ENCODE measurements around the gene DACH2.
"Not testable (repeated sequence)": the region's sequence is repeated elsewhere in the genome, so short reads cannot be mapped to it uniquely, and the experiment has no call there.

Gene DACH2

DNA sequence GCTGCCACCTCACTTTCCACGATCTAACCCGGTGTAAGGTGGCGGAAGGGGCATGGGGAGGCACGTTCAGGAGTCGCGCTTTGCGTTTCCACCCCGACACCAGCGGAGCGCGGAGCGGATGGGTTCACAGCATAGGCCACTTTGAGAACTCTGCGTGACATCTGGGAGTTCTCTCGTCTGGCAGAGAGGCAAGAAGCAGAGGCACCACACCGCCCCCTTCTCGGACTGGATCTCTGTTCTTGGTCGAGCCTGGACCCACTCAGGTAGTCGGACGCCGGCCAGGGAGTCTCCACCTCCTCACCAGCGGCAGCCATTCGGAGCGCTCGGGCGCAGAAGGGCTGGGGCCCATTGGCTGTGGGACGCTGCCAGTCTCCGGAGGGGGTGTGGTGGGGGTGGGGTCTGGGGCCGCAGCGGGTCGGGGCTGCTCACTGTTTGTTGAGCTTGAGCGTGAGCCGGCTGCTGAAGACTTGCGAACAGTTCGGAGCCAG lies at the start of gene DACH2:
Gene DACH2 (plus strand): TSS at position 428 of the 488 bp plus-strand sequence.
- in situ Hi-C loops (cut with MboI; ENCODE audit: low sequenced_read_pairs), result no loop called here

DNA sequence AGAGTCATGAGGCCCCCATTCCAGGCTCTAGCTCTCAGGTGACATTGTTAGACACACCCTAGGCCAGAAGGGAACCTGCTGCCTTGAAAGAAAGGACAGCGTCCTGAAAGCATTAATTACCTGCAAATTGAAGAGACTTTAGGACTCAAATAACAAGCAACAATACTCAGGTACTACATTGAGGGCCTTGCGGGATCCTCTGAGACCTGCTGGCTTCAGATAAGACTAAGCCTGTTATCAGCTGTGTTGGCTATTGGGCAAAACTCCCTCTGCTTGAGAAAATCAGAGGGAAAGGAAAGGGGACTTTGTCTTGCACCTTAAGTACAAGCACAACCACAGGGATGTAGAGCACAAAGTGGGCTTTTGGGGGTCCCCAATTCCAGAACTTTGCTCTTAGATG lies 45.9 kb upstream of the DACH2 start:
- in situ Hi-C loops (cut with MboI; ENCODE audit: low sequenced_read_pairs), result no loop called here

DNA sequence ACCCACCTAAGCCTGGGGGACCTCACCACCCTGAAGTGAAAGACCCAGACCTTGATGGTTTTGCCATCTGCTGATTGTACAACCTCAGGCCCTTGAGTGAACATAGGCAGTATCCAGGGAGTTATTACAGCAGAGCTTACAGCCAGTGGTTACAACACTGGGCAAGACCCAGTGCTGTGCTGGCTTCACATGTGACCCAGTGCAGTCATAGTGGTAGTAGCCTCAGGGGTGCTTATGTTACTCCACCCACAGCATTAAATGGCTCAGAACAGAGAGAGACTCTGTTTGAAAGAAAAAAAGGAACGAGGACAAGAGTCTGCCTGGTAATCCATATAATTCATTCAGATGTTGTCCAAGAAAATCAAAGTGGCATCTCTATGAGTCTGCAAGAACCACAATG lies 45.2 kb upstream of the DACH2 start:
- in situ Hi-C loops (cut with MboI; ENCODE audit: low sequenced_read_pairs), result no loop called here

DNA sequence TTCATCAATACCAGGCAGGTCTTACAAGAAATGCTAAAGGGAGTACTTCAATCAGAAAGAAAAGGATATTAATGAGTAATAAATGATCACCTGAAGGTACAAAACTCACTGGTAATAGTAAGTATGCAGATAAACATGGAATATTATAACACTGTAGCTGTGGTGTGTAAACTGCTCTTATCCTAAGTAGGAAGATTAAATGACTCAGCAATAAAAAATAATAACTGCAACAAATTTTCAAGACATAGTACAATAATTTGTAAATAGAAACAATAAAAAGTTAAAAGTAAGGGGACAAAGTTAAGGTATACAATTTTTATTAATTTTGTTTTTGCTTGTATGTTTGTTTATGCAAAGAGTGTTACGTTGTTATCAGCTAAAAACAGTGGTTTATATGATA lies 43.7 kb upstream of the DACH2 start:
- in situ Hi-C loops (cut with MboI; ENCODE audit: low sequenced_read_pairs), result no loop called here

DNA sequence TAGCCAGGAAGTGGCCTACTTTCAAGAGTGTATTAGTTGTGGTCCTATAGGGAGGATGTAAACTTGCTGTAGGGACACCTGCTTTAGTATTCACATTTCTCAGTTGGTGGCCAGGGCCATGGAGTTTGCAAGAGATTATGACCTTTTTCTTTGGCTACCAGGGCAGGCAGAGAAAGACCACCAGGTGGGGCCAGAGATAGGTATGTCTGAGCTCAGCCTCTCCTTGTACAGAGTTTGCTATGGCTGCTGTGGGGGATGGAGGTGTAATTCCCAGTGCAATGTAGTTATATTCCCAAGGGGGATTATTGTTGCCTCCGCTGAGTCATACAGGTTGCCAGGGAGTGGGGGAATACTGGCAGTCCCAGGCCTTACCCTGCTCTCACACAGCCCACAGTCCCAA lies 26.3 kb upstream of the DACH2 start:
- in situ Hi-C loops (cut with MboI; ENCODE audit: low sequenced_read_pairs), result no loop called here

DNA sequence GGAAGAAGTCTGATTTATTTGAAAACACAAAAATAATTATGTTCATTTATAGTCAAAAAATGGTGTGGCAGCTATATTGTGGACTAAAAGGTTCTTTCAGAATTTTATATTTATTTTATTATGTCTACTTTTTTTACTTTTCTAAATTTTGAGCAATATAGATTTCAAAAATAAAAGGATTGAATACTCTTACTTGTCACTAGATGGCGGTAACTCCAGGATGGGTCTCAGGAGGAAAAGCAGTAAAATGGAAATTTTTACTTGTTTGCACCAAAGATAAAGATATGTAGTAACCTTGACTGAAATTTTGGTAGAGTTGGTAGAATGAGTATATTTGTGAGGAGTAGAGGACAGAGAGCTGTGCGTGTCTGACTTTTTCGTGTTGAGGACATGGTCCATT lies 14.5 kb upstream of the DACH2 start:
- in situ Hi-C loops (cut with MboI; ENCODE audit: low sequenced_read_pairs), result no loop called here

DNA sequence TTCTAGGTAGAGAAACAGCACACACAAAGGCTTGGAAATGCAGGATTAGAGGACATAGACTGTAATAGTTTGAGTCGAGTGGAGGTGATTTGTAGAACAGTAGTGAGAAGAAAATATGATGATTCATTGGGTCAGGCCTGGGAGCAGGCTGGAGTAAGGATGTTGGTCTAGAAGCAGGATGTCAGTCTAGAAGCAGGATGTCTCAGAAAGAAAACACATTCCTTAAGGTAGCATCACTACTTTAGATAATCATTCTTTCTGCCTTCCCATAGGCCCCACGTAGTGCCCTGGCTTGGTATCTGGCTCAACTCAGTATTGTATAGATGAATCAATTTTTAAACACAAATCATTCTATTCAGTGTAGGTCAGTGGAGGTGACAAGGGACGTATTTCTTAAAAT lies 11.2 kb upstream of the DACH2 start:
- in situ Hi-C loops (cut with MboI; ENCODE audit: low sequenced_read_pairs), result no loop called here

DNA sequence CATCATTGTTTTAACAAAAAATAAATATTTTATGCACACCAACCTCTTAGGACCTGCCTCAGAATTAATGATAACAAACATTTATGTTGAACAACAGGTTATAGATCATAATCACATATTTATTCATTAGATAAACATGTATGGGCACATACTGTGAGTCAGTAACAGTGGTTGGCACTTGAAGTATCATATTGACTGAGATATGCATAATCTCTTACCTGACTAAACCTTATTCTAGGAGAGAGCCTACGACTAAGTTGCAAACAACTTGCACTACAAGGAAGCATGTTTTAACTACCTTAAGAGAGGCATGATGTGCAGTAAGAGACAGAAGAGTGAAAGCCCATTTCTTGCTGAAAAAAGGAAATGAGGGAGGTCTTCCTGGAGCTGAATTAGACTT lies 6.5 kb upstream of the DACH2 start:
- in situ Hi-C loops (cut with MboI; ENCODE audit: low sequenced_read_pairs), result no loop called here

DNA sequence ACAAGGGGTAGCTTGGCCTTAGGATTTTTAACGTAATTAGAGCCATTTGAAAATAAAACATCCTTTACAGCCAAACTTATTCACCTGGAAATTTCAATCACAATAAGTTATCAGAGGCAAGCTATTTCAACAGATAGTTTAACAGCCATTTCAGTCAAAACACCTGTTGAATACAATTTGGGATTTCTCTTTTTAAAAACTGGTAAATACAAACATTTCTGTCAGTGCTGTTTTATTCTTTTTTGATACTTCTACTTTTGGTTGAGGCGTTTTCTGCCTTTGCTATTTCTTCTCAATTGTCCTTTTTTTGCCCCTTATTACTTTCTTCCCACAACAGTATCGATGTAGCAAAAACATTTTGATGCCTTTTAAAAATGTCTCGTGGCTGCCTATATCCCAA lies 2.1 kb upstream of the DACH2 start:
- in situ Hi-C loops (cut with MboI; ENCODE audit: low sequenced_read_pairs), result no loop called here

DNA sequence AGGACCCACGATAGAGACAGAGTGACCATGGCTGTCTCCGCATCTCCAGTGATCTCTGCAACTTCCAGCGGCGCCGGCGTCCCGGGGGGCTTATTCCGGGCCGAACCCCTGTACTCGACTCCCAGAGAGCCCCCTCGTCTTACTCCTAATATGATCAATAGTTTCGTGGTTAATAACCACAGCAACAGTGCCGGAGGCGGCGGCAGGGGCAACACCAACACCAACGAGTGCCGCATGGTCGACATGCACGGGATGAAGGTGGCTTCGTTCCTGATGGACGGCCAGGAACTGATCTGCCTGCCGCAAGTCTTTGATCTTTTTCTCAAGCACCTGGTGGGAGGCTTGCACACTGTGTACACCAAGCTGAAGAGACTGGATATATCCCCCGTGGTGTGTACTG lies 343 bp downstream of the DACH2 start:
- in situ Hi-C loops (cut with MboI; ENCODE audit: low sequenced_read_pairs), result no loop called here

DNA sequence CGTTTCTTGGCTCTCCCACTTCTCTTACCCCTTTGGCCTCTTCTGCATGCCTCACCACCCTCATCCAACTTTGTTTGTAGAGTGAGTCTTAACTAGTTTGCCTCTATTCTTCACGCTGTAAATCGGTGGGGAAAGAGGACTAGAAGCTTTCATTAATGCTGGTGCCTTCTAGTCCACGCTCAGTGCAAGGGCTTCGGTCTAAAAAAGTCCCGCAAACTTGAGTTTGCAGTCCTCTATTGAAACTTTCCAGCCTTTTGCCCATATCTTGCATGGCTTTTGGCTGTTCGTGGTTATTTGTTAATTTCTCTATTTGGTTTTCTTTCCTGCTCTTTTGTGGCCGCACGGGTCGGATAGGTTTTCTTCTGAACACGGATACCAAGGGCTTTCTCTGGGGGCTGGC lies 868 bp downstream of the DACH2 start:
- in situ Hi-C loops (cut with MboI; ENCODE audit: low sequenced_read_pairs), result no loop called here

DNA sequence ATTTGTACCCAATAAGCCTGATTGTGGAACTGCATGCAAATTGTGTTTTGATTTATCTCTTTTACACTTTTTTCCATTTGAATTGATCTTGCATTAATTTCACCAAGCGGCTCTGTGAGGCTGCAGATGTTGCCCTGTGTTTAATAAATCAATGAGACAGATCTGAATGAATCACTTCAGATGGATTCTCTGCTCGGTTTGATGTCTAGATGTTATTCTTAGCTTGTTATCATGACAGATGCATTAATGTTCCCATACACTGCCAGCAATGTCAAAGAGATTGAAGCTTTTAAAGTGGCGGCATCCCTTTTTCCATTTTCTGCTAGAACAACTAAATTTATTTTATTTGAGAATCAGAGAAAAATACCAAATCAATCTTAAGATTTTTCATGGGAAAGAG lies 6.3 kb downstream of the DACH2 start:
- in situ Hi-C loops (cut with MboI; ENCODE audit: low sequenced_read_pairs), result no loop called here

DNA sequence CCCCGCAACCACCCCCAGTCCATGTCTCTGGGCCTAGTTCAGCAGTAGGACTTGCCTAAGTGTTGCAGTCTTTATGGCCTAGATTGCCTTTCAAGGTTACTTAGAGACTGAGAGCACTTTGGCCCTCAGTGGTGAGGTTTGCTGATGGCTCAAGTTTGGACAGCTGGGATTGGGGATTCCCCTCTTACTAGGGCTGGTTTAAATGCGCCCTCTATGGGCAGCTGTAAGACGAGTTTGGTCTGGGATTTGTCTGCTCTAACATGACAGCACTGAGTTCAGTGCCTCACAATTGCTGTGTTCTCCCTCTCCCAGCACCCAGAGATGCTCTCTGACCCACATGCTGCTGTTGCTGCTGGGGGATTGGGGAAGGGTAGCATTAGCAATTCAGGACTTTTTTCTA lies 23.1 kb downstream of the DACH2 start:
- in situ Hi-C loops (cut with MboI; ENCODE audit: low sequenced_read_pairs), result no loop called here

DNA sequence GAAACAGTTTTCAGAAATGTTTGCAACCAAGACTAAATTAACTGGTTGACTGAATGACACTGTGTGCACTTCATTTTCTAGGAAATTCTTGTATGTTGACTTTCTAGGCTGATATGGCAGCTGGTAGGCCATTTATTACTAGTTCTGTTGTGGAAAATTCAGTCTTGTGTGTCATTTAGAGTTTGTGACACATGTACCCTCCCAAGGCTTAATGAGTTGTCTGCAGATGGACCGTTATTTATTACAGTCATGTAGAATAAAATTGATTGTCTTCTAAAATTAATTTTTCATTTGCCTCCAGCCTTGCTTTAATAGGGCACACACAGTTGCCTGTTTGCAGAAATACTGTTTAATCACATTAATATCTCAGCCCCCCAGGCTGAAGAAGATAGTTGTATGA lies 30.7 kb downstream of the DACH2 start:
- in situ Hi-C loops (cut with MboI; ENCODE audit: low sequenced_read_pairs), result no loop called here

DNA sequence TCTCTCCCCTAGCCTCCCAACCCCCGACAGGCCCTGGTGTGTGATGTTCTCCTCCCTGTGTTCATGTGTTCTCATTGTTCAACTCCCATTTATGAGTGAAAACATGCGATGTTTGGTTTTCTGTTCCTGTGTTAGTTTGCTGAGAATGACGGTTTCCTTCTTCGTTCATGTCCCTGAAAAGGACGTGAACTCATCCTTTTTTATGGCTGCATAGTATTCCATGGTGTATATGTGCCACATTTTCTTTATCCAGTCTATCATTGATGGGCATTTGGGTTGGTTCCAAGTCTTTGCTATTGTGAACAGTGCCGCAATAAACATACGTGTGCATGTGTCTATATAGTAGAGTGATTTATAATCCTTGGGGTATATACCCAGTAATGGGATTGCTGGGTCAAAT lies 33.1 kb downstream of the DACH2 start:
- in situ Hi-C loops (cut with MboI; ENCODE audit: low sequenced_read_pairs), result not testable (repeated sequence)

DNA sequence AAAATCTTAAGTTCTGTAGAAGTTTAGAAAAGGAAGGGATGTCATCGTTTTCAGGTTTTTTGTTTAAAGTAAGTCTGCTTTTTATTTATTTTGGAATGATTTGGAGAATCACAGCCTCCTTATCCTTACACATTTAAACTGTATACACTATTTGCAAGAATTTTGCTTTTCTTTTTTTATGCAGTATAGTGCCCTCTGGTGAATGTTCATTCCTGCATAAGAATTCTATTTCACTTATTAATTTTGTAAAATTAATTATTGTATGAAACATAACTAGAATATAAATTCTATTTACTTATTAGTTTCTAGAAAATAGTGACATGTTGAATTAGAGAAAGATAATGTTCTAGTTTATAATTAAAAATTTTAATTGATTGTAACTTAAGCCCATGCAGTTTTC lies 44.6 kb downstream of the DACH2 start:
- in situ Hi-C loops (cut with MboI; ENCODE audit: low sequenced_read_pairs), result no loop called here

DNA sequence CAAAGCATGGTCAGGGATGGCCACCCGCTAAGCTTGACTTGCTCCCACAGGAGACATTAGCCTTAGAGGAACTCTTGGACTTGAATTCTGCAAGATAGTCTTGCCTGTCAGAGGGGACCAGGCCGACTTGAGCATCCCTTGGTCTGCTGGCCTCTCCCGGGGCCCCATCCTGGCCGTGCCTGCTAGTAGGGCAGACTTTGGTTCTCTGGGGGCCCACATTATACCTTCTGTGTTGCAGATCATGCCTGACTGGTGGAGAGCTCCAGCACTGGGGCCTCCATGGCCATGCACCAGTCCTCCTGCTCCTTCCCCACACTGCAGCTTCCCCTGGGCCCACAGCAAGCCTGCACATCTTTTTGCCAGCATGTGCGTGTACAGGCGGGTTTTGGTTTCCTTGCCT lies 46.5 kb downstream of the DACH2 start:
- in situ Hi-C loops (cut with MboI; ENCODE audit: low sequenced_read_pairs), result no loop called here

DNA sequence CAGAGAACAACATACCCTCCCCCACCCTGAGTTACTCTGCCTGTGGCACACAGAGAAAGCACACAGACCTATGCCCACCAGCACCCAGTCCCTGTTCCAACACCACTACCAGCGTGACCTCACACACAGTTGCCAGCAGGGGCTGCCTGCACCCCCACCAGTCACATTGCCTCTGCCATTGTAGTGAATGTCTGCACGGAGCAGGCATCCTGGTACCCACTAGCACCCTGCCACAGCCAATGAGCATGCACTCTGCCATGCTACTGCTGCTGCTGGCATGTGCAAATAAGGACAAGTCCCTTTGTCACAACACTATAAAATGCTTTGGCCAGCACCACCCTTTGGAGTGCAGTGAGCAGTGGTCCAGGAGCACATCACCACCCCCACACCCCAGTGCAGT lies 47.1 kb downstream of the DACH2 start:
- in situ Hi-C loops (cut with MboI; ENCODE audit: low sequenced_read_pairs), result no loop called here

DNA sequence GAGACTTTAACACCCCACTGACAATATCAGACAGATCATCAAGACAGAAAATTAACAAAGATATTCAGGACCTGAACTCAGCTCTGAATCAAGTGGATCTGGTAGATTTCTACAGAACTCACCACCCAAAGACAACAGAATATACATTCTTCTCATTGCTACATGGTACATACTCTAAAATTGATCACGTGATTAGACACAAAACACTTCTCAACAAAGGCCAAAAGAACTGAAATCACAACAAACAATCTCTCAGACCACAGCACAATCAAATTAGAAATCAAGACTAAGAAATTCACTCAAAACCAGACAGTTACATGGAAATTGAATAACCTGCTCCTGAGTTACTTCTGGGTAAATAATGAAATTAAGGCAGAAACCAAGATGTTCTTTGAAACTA lies 49.6 kb downstream of the DACH2 start:
- in situ Hi-C loops (cut with MboI; ENCODE audit: low sequenced_read_pairs), result no loop called here

DNA sequence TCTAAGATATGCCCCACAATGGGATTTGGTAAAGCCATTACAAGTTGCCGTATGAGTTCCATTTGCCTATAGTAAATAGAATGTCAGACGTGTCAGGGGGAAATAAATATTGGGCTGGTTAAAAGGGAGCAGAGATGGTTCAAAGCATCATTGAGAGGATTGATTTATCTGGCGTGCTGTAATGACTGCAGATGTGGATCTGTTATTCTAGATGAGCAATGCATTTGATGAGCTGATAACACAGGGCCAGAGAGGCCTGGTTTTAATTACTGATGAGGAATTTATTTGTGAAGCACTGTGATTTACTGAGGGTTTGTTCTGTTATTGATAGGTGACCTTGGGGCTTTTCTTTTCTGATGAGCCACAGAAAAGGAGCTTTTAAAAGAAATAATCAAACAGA lies 62.5 kb downstream of the DACH2 start:
- in situ Hi-C loops (cut with MboI; ENCODE audit: low sequenced_read_pairs), result no loop called here

DNA sequence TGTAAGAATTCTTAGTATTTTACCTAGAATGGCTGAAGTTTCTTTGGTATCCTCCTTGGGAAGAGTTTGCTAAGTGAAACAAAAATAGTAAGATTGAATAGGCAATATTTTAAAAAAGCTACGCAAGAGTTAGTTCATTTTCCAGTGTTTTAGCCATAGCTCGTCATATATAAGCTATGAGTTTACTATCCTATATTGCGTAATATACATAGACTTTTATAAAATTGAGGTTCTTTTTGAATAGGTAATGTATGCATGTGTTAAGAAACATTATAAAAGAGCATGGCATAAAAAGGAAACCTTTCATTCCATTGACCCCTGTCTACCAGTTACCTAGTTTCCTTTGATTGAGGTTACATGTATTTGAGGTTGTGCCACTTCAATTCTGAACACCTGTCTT lies 67.0 kb downstream of the DACH2 start:
- in situ Hi-C loops (cut with MboI; ENCODE audit: low sequenced_read_pairs), result no loop called here

DNA sequence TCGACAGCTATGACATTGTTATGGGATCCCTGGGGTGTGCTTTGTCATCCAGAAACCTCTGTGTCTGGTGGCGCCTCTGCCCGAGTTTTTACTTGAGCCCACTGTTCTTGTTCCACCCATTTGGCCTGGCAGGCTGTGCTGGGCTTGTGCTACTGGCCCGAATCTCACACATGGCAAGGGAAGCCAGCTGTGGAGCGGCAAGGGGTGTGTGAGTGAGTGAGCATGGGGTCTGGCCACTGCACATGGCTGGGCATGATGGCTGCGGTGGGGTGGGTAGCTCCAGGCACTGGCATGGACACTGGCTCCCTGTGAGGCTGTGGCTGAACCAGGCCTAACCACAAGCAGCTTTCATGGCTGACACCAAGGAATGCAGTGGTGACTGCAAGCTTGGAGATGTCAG lies 89.2 kb downstream of the DACH2 start:
- in situ Hi-C loops (cut with MboI; ENCODE audit: low sequenced_read_pairs), result no loop called here

DNA sequence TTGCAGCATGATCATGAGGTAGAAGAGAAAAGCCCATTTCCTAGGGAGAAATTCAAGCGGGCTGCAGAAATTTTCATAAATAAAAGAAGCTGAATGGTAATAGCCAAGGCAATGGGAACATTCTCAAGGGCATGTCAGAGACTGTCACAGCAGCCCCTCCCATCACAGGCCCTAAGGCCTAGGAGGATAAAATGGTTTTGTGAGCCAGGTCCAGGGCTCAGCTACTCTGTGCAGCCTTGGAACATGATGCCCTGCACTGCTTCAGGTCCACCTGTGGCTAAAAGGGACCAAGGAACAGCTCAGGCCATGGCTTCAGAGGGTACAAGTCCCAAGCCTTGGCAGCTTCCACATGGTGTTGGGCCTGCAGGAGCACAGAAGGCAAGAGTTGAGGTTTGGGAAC lies 93.3 kb downstream of the DACH2 start:
- in situ Hi-C loops (cut with MboI; ENCODE audit: low sequenced_read_pairs), result no loop called here

DNA sequence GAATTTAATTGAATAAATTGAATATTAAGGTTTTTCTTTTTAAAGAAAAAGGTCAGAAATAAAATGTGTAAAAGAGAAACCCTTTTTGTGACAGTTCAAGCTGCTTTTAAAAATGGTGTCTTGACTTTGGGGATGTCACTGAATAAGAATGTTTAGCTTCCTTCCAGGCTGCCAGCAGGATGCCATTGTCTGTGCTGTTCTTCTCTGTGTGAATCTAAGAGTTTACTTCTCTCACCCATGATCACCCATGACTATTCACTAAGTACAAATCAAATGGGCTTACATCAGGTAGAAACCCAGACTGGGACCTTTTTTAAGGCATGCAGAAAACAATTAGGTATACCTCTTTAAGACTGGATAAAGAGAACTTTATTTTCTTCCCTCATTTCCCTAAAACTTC lies 115.3 kb downstream of the DACH2 start:
- in situ Hi-C loops (cut with MboI; ENCODE audit: low sequenced_read_pairs), result no loop called here
